Fibroblast of lung (primary cell): ENCODE data around the gene WIPF3. TPM values are rescaled to one million over a fixed set of nuclear protein-coding genes. Genes with fewer than 3 reads are reported as not detected.

Experiments
- DNase-seq, 2 donors: peaks; one replicate each; pipeline versions ENCODE4 v3.0.0 to v3.0.0-alpha.2; 2010; ENCODE audit warnings: low read depth in 2 of 2
- H2AFZ ChIP-seq: 2 replicates; pipeline ENCODE4 v1.5.1; 2012; ENCODE audit warnings: low read length, control low read depth, inconsistent platforms
- H3K27ac ChIP-seq: 2 replicates; pipeline ENCODE4 v1.5.1; 2011; ENCODE audit warnings: low read length, control low read depth; ENCODE audit not compliant: insufficient read depth
- H3K27me3 ChIP-seq: 2 replicates; pipeline ENCODE4 v1.5.1; 2011; ENCODE audit warnings: mild to moderate bottlenecking, low read length; ENCODE audit not compliant: control insufficient read depth, insufficient read depth
- H3K36me3 ChIP-seq: 2 replicates; pipeline ENCODE4 v1.5.1; 2011; ENCODE audit warnings: low read length; ENCODE audit not compliant: control insufficient read depth, insufficient read depth
- H3K4me1 ChIP-seq: 2 replicates; pipeline ENCODE4 v1.5.1; 2011; ENCODE audit warnings: low read length; ENCODE audit not compliant: control insufficient read depth, insufficient read depth; ENCODE audit errors: extremely low read depth
- H3K4me2 ChIP-seq: 2 replicates; pipeline ENCODE4 v1.5.1; 2011; ENCODE audit warnings: low read length, control low read depth; ENCODE audit not compliant: insufficient read depth; ENCODE audit errors: extremely low read depth
- H3K4me3 ChIP-seq, 4 experiments: fragments of 200-600 bp in 1 of 4; sonication (generic) in 1 of 4; replicated peaks in 1 of 4; 2 replicates each; pipeline ENCODE4 v1.5.1; 2011 to 2016; ENCODE audit warnings: low read length in 4 of 4, low read depth in 3 of 4, mild to moderate bottlenecking in 3 of 4, control low read depth in 2 of 4, inconsistent platforms in 1 of 4, mixed read lengths in 1 of 4; ENCODE audit not compliant: insufficient read depth in 1 of 4; ENCODE audit errors: control extremely low read depth in 1 of 4
- H3K79me2 ChIP-seq: 2 replicates; pipeline ENCODE4 v1.5.1; 2012; ENCODE audit warnings: mild to moderate bottlenecking, low read length, inconsistent platforms; ENCODE audit not compliant: control insufficient read depth, insufficient read depth
- H3K9ac ChIP-seq: 2 replicates; pipeline ENCODE4 v1.5.1; 2011; ENCODE audit warnings: mild to moderate bottlenecking, low read length, control low read depth; ENCODE audit not compliant: insufficient read depth
- H3K9me3 ChIP-seq: 2 replicates; pipeline ENCODE4 v1.5.1; 2012; ENCODE audit warnings: low read depth, low read length; ENCODE audit not compliant: control insufficient read depth, insufficient read depth
- H4K20me1 ChIP-seq: 2 replicates; pipeline ENCODE4 v1.5.1; 2011; ENCODE audit warnings: low read length; ENCODE audit not compliant: control insufficient read depth, insufficient read depth; ENCODE audit errors: extremely low read depth
- CTCF ChIP-seq, 2 donors: IDR thresholded peaks in 1 of 2; conservative IDR thresholded peaks in 1 of 2; 1 replicate in 1 of 2; 2 replicates in 1 of 2; pipeline ENCODE4 v1.5.1; 2011 to 2012; ENCODE audit warnings: low read length in 2 of 2, control low read depth in 1 of 2, inconsistent platforms in 1 of 2, low read depth in 1 of 2, mild to moderate bottlenecking in 1 of 2
- EZH2 ChIP-seq: IDR thresholded peaks from 2 replicates; pipeline ENCODE4 v1.5.1; 2012; ENCODE audit warnings: low read length, control low read depth, mild to moderate bottlenecking; ENCODE audit errors: missing control alignments
- polyA plus RNA-seq, 2 donors: library from polyadenylated mRNA; depleted of rRNA in 1 of 2; stranded (reverse) in 1 of 2; unstranded in 1 of 2; fragments of >200 nt; gene quantifications; 2 replicates each; pipeline ENCODE4 v1.2.1, GENCODE V29; 2011 to 2012; ENCODE audit warnings: missing spikeins in 1 of 2
- total RNA-seq: library from RNA; depleted of rRNA; stranded (reverse); fragments of >200 nt; gene quantifications from 2 replicates; pipeline ENCODE4 v1.2.1, GENCODE V29; 2014

Gene WIPF3
- total and polyA plus RNA-seq, 2 donors (not counting 1 experiment from before 2014, with no cell fraction given) = 0.33 TPM; not detected in 1

GRCh38 chr7:29860186-29860585 lies 53.9 kb downstream of the WIPF3 start:
- H2AFZ ChIP-seq = no peak overlapping the region
- no peak overlapping the region for H3K9ac ChIP-seq
- H3K27ac ChIP-seq = no peak overlapping the region
- H3K36me3 ChIP-seq = no peaks in the 10 kb centered on the region
- no peak overlapping the region for H3K4me2 ChIP-seq
- H3K27me3 ChIP-seq = no peaks in the 10 kb centered on the region
- no peaks in the 10 kb centered on the region for H3K9me3 ChIP-seq
- H4K20me1 ChIP-seq = no peaks in the 10 kb centered on the region
- H3K4me1 ChIP-seq = no peaks in the 10 kb centered on the region
- DNase-seq = no peak
- no peaks in the 10 kb centered on the region for H3K79me2 ChIP-seq
- H3K4me3 ChIP-seq = no peak overlapping the region
- TF ChIP-seq CTCF (conservative IDR thresholded peaks at IDR 0.05 in 1 of 2, IDR thresholded peaks at IDR 0.05 in 1 of 2; ENCODE audit: low read depth in 1 of 2, low read length in 2 of 2) (no peak), EZH2 (no peak)

GRCh38 chr7:29861884-29862283 lies 55.6 kb downstream of the WIPF3 start:
- Histone ChIP-seq H4K20me1 (no peaks in the 10 kb centered on the region), H3K4me2 (no peak overlapping the region), H3K27ac (no peak overlapping the region), H3K27me3 (no peaks in the 10 kb centered on the region), H3K4me3 (no peak overlapping the region), H2AFZ (no peak overlapping the region), H3K36me3 (no peaks in the 10 kb centered on the region), H3K9me3 (no peaks in the 10 kb centered on the region), H3K4me1 (no peaks in the 10 kb centered on the region), H3K9ac (no peak overlapping the region), H3K79me2 (no peaks in the 10 kb centered on the region)
- DNase-seq = no peak
- TF ChIP-seq EZH2 (no peak), CTCF (conservative IDR thresholded peaks at IDR 0.05 in 1 of 2, IDR thresholded peaks at IDR 0.05 in 1 of 2; ENCODE audit: low read depth in 1 of 2, low read length in 2 of 2) (no peak)

- Histone ChIP-seq H3K4me1 (no peaks in the 10 kb centered on the region), H3K27me3 (no peaks in the 10 kb centered on the region), H3K9me3 (no peaks in the 10 kb centered on the region), H3K36me3 (no peaks in the 10 kb centered on the region), H2AFZ (no peak overlapping the region), H3K27ac (no peak overlapping the region), H3K9ac (no peak overlapping the region), H3K4me3 (no peak overlapping the region), H3K4me2 (no peak overlapping the region), H4K20me1 (no peaks in the 10 kb centered on the region), H3K79me2 (no peaks in the 10 kb centered on the region)
- DNase-seq = no peak
- TF ChIP-seq CTCF (conservative IDR thresholded peaks at IDR 0.05 in 1 of 2, IDR thresholded peaks at IDR 0.05 in 1 of 2; ENCODE audit: low read depth in 1 of 2, low read length in 2 of 2) (no peak), EZH2 (no peak)
These were observed 58.3 kb downstream of the WIPF3 start for GRCh38 chr7:29864656-29865055.
